ENCODE data around the gene RERG.

RERG gene

DNA sequence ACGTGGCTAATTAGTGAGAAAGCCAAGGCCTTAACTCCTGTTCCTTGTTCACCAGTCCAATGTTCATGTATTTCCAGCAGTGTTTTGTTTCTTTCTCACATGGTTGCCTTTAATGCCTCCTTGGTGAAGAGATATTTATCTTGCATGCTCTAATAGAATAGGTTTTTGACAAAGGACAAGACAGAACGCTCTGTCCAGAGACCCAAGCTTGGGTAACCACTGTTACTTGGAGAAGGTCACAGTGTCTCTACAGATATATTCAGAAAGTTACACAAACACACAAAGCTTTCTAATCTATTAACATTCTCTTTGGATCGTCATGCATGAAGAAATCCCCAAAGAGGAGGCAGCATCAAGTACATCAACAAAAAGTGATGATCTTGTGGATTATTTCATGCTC is 33.1 kb downstream of the RERG start:
- DNase-seq (ENCODE audit: low read depth, low spot score) = no peak

DNA sequence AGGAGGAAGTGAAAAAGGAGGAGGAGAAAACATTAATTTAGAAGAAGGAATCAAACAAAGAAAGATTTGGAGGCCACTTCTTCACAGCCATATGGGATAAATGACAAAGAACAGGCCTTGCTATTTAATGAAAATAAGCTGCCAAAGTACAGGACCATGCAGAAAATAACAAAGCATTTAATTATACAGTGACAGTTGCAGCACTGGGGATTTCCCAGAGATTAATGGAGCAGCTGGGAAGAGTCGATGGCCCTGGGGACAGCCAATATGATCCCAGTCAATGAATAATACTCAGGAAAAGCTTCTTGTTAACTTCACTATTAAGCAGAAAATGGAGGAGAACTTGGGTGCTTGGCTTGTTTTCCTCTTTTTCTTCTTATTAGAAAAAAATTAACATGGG is 34.6 kb downstream of the RERG start:
- DNase-seq (ENCODE audit: low read depth, low spot score) = no peak

DNA sequence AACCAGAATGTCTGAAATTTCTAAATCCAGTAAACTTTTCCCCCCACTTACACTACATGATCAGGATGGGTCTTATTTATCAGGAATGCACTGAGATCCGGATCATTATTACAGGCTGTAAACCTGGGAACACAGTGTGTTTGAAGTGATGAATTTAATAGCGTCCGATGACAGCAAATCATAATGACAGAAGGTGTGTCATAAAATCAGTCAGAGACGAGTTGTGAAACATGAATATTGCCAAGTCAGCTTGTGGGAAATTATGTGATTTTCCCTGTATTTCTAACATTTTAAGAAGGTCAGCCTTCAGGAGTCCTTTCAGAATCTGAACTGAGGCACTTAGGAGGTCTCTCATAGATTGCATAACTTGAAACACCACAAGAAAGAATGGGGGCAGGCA is 36.7 kb downstream of the RERG start:
- no peak for DNase-seq (ENCODE audit: low read depth, low spot score)

DNA sequence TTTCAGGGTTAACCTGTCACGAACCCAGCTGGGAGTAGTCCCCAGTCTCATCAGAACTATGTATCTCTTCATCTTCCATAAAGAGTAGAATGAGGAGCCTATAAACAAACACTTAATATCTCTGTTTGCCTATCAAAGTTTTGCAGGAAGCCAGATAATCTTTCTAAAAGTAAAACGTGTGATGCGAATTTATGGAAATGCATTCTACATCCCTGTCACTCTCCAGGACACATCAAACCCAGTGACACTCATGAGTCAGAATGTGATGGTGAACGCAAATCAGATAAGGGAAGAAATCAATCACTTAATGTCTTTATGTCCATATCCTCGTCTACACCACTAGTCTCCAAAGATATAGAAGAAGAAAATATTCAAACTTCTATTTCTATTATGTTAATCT is 37.4 kb downstream of the RERG start:
- no peak for DNase-seq (ENCODE audit: low read depth, low spot score)

DNA sequence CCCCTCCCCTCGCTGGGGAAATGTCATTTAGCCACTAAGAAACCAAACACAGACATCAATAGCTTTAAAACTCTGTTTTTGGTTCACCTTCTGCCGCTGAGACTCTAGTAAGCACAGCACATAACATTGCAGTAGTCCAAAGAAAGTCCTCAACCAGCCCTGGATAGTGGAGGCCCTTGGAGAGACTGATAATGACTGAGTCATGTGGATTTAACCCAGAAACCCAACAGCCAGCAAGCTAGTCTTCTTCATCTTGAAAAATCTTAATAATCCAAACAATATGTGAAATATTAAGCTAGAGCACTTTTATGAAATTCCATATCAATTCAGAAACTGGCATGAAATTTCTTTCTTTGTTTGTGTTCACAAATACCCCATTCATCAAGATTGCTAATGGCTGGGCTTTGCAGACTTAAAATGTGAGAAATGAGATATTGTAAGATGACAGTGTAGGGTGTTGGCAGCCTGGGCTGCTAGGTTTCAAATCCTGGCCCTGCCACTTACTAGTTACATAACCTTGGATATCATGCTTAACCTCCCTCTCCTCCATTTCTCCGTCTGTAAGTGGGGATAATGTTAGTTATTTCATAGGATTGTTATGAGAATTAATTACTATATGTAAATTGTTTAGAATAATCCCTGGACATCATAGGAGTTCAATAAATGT is 40.1 kb downstream of the RERG start:
- no peak for DNase-seq (ENCODE audit: low read depth, low spot score)

DNA sequence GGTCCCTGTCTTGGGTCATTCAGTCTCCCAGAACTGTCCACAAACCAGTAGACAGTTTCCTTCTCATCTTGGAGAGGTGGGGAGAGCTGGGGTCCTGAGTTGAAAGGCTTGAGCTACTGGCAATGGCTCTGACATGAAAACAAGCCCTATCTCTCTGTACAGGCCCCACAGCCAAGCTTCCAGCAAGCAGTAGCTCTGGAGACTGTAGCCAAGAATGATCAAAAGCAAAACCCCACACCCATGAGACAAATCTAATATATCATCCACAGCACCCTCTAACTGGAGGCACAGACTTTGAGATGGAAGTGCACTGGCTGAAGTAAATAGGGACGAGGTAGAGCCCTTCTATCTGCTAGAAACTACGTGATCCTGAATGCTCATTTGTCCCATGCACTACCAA is 40.9 kb downstream of the RERG start:
- DNase-seq (ENCODE audit: low read depth, low spot score) = no peak

DNA sequence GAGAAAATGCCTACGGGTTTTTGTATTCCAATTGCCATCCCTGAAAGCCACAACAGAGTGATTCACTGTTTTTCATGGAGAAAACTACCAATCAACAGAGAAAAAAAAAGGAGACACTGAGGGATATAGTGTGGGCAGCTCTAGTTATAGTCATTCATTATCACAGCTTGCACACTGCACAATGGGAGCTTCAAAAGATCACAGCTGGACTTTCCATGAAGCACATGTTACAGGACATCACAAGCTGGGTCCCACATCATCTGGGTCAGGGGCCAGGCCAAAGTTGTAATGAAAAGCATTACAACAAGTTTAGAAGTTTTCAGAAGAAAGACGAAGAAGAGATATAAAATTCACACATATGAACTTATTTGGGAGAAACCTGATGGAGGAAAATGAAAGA is 41.5 kb downstream of the RERG start:
- peak; percentile 15 for DNase-seq (ENCODE audit: low read depth, low spot score)

DNA sequence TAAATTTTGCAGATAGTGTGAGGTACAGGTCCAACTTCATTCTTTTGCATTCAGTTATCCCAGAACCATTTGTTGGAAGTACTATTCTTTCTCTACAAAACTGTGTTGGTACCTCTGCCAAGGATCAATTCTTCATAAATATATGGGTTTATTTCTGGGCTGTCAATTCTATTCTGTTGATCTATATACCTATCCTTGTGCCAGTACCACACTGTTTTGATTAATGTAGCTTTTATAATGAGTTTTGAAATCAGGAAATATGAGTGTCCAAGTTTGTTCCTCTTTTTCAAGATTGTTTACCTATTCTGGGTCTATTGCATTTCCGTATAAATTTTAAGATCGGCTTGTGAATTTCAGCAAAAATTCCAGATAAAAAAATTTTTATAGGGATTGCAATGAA is 48.1 kb downstream of the RERG start:
- DNase-seq (ENCODE audit: low read depth, low spot score) = no peak

DNA sequence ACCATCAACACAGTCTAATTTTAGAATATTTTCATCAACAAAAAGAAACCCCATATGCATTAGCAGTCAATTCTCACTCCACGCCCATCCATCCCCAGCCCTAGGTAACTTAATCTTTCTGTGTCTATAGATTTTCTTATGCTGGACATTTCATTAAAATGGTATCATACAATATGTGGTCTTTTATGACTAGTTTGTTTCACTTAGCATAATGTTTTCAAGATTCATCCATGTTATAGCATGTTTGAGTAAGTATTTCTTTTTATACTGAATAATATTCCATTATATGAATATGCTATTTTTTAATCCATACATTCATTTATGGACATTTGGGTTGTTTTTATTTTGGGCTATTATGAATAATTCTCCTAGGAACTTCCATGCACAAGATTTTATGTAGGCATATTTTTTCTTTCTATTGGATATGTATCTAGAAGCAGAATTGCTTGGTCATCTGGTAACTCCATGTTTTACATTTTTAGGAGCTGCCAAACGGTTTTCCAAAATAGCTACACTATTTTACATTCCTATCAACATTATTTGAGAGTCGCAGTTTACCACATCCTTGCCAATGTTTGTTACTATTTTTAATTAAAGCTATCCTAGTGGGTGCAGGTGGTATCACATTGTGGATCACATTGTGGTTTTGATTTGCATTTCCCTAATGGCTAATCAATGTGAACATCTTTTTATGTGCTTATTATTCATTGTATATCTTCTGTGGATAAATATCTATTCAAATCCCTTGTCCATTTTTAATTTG is 49.0 kb downstream of the RERG start:
- DNase-seq (ENCODE audit: low read depth, low spot score) = no peak

DNA sequence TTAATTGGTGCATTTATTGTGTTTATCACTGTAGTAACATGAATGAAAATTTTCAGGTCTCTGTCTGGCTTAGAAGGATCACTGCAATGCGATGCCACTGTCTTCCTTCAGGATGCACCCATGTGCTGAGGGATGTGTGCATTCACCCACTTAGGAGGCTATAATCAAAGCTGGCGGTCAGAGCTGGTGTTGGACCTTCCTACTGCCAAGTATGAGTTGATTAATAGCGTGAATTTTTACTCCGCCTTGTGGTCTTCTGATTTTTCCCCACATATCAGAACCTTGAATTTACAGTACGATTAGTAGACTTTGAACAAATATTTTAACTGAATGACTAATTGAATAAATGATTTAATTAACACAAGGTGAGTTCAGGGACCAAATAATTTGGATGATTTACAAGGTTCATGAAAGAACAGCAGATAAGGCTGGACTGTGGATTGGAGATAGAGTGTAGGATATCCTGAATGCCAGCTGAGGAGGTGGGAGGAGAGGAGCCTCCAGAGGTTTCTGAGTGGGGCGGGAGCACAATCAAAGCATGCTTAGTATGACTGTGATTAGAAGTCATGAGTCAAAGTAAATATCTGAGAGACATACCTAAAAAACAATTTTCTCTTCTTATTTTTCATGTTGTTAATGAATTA is 50.1 kb downstream of the RERG start:
- DNase-seq (ENCODE audit: low read depth, low spot score) = no peak

DNA sequence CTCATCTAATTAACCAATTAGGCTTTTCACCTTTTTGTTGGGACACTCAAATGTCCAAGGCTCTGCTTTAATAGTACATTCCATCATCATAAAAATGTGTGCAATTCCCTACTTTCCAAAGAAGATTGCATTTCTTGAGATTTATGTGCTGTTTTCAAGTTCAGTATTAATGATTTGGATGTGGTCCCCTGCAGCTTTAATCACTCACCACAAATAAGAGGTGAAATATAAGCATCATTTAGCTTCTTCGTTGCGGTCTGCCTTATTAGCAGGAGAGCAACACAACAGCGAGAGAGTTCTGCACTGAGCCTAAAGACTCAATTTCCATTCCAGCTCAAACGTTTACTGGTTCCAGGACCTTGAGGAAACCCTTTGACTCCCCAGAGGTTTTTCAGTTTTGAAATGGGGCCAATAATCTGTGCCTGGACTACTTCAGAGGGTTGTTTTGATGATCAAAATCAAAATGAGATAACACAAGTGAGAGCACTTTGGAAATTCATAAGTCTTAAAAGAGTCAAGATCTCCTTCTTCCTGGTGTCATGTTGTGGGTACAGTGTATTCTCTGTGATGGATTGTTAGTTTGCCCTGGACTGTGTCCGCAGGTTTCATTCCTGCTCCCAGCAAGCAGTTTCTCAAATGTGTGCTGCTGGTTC is 53.1 kb downstream of the RERG start:
- DNase-seq (ENCODE audit: low read depth, low spot score) = no peak

DNA sequence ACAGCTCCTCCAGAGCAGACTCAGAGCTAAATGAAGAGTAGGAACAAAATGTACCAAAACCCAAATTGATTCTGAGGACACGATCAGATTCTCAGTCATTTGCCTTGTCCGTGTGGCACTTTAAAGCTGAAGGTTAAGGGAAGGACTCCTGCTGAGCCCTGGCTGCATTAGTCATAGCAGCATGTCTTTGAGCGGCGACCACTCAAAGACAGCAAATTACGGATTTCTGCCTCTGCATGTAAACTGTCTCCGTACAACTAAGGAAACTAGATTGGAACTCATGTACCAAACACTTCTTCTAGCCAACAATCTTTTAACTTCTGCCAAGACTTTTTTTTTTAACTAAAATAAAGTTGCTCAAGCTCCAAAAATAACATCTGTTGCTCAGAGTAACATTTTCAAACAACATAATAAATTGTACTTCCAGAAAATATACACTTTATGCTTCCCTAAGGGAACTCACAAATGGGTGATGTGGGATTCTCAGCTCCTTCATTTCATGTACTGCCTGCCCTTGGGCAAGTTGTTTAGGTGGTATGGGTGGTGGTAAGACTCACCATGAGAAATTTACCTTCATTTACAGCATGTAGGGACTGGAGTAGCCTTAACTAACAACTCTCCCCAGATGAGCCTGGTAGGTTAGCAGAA is 56.1 kb downstream of the RERG start:
- peak; percentile 69 for DNase-seq (ENCODE audit: low read depth, low spot score)

DNA sequence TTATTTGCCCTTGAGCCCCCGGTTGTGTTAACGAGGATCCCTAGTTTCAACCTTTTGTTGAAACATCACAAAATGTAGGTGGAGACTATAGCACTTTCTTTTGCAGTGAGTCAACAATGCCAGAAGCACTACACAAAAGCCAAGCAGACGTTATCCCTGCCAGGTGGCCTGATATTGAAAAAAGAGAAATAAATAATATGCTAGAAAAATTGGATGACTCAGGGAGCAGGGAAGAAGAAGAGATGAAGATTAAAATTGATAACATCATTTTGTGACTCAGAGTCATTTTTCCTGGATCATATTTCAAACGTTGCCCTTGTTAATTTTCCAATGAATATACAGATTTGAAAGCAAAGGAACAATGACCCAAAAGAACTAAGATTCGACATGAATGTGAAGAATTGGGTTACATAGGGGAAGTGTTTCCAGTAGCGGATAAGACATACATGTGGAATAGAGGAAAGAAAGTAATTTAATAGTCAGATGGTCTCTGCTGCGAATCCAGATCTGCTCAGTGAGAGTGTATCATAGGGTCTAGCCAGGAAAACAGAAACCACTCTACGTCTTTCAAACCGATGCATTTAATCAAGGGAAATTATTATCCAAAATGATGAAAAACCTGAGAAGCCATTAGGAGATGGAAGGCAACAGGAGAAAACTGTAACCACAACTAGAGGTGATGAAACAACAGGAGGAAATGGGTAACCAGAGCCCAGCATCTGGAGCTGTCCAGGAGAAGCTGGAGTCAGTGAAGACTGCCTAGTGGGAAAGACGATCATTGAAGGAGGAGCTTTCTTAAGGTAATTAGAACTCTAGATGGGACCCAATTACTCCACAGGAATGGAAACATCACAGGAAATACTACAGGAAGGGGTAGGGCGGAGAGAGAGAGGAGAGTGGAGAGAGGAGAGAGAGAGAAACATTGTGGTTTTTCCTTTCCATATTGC is 57.9 kb downstream of the RERG start:
- DNase-seq (ENCODE audit: low read depth, low spot score) = no peak

DNA sequence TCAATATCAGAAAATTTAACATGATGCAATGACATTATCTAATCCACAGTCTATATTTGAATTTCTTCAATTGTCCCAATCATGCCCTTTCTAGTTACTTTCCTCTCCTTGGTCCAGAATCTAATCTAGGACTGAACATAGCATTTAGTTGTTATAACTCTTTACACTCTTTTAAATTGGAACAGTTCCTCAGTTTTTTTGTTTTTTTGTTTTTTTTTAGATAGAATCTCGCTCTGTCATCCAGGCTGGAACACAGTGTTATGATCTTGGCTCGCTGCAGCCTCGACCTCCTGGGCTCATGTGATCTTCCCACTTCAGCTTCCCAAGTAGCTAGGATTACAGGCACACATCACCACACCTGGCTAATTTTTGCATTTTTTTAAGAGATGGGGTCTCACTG is 63.1 kb downstream of the RERG start:
- DNase-seq (ENCODE audit: low read depth, low spot score) = no peak

DNA sequence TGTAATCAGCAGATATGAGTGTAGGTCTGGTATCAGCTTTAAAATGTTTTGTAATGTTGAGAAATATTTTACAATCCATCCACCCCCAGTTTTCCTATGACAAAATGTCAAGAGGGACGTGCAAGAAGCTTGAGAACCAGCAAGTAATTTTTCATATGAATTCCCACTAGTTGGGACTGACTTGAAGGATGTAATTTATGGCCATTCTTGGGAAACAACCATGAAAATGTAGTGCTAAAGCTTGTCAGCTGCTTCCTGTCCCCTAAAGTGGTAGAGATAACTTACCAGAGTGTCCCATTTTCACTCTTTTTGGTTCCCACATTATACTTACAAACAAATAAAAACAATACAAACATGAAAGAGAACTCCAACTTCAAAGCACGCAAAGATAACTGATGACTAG is 63.9 kb downstream of the RERG start:
- DNase-seq (ENCODE audit: low read depth, low spot score) = no peak

DNA sequence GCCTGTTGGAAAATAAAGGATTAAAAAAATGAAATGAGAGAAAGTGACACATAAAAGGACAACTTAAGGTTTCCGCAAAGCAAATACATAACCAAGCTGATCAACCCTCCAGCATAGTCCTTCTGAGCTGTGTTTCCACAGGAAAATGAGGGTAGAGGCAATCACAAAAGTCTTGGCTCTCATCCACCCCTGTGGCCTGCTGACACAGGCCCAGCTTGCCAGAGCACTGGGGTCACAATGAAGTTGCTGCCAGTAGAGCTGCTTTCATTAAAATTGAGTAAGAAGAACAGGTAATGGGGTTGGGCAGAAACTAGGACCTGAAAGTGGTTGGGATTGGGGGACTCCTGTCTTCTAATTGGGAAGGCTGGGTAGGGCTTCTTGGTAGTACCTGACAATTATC is 65.9 kb downstream of the RERG start:
- no peak for DNase-seq (ENCODE audit: low read depth, low spot score)

DNA sequence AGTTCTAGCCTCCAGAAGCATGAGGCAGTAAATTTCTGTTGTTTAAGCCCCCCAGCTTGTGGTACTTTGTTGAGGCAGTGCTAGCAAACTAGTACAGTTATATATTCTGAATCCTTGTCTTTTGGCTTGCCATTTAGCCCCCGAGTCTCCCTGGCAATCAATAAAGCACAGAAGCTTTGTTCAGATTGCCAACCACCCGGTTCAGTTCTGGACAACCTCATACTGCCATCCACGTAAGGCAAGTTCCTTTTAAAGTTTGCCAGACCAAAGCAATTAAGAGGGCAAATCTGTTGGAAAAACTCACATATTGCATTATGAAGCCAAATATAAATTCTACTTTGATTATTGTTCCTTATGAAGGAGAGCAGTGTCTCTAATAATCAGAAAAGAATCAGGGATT is 67.1 kb downstream of the RERG start:
- no peak for DNase-seq (ENCODE audit: low read depth, low spot score)

DNA sequence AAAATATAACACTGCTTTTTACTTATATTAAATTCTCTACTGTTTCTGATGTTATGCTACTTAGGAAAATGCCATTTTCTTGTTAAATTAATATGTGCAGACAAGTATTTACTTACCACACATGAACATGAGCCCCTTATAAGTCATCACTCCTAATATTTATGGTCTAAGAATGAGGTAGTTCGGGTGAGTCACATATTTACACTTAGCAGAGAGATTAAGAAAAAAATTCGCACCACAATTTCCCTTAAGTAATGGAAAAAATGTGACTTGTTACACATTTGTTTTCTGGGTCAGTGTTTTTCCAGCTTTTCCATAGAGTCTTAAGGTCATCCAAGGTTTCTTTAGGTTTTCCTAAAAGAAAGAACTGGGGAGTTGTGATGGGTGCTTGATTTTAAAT is 68.3 kb downstream of the RERG start:
- DNase-seq (ENCODE audit: low read depth, low spot score) = no peak

DNA sequence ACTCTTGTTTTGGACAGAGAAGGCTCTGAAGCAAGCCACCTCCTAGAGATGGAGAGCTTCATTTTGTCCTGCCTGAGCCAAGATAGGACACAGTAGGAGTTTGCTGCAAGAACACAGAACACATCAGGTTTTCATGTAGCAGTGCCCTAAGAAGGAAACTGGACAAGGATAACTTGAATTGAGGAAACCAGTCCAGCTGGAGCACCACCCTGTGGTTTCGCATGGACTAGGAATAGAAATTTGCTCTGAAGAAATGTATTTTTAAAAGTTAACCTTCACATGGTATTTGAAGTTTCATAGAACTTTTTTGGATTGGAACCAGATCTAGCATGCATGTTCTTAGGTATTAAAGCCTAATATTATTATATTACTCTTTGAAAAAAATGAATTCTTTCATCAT is 68.8 kb downstream of the RERG start:
- DNase-seq (ENCODE audit: low read depth, low spot score) = no peak

DNA sequence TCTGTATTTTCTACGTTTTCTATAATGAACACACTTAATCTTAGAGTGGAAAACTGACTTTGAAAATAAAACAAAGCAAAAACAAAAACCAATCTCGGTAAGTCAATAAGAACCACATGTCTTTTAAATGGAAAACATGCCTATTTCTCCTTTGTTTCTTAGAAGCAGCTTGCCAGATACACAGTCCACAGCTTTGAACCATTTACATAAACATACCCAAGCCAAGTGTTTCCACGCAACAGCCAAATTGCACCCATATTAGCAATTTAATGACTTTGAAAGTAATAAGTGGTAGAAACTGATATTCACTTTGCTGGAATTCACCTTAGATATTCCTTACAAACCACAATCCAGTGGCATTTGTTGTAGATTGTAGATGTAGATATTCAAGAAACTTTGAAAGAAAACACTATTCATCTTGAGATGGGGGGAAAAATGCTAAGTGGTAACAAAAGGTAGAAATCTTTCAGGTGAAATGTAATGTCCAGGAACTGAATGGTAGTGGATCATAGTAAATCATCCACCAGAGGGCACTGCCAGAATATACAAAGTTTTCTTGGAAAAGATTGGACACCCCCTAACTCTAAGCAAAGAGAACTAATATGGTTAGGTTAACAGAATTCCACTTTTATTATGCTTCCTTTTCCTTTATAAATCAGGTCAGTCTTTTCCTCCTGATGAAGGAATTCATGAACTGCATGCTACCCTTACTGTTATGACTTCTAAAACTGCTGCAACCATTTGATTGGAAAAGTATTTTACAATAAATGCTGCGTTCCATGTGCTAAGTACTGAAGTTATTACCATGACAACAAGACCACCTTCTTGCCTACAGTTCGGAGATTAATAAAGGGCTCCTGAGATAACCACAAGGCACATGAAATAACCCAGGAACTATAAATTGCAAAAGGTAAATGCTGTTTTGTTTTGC is 69.8 kb downstream of the RERG start:
- DNase-seq (ENCODE audit: low read depth, low spot score) = no peak

All from smooth muscle cell of the brain vasculature (primary cell).